GM19035 (cell line): ENCODE measurements around the gene DTNB.
"Not testable (repeated sequence)": the region's sequence is repeated elsewhere in the genome, so short reads cannot be mapped to it uniquely, and the experiment has no call there.

Experiments used
- ATAC-seq: cut with Tn5 transposase; IDR thresholded peaks from one replicate; pipeline ENCODE4 v1.9.1; 2021; ENCODE audit not compliant: unreplicated experiment

The DTNB gene

DNA sequence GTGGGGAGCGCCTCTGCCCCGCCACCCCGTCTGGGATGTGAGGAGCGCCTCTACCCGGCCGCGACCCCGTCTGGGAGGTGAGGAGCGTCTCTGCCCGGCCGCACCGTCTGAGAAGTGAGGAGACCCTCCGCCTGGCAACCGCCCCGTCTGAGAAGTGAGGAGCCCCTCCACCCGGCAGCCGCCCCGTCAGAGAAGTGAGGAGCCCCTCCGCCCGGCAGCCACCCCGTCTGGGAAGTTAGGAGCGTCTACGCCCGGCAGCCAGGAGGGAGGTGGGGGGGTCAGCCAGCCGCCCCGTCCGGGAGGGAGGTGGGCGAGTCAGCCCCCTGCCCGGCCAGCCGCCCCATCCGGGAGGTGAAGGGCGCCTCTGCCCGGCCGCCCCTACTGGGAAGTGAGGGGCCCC lies 39.6 kb downstream of the DTNB start:
- not testable (repeated sequence) for ATAC-seq

DNA sequence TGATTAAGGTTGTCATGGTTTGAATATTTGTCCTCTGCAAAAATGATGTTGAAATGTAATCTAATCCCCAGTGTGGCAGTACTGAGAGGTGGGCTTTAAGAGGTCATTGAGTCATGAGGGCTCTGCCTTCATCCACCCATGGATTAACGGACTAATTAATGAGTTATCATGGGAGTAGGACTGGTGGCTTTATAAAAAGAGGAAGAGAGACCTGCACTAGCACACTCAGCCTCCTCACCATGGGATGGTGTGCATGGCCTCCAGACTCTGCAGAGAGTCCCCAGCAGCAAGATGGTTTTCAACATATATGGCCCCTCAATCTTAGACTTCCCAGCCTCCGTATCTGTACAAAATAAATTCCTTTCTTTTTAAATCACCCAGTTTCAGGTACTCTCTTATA lies 41.0 kb downstream of the DTNB start:
- no peak for ATAC-seq

DNA sequence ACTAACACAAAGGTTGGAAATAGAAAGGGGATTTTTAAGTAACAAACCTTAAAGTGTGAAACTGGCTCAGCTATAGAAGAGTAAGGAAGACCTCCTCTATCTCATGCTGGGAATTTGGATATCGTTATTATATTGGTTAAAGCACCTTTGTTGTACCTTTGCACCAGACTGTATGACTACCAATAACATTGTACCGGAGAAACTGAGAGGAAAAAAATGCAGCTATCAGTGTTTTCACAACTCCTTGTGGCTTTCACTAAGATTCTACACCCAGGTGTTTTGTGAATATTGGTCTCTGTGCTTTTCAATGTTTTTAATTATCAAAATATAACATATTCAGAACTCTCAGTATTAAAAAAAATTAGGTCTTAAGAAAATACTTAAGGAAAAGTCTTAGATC lies 48.7 kb downstream of the DTNB start:
- ATAC-seq, result no peak

DNA sequence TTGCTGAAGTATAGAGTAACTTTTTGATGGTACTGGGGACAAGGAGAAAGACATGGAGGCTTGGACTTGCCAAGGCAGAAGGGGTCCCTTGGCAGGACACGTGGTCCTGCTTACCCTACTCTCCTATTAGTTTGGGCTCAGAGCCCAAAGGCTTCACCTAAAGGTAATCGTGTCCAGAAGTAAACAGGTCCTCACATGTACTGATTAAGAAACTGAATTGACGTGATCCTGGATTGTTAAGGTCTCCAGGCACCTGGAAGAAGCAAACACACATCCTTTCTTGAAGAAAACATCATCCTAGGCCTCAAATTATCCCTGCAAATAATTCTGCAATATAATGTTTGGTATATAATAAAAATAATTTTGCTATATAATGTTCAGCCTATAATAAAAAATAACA lies 50.0 kb downstream of the DTNB start:
- ATAC-seq, result no peak

- no peak for ATAC-seq
Observed at GRCh38 chr2:25620711-25621110, 52.7 kb downstream of the DTNB start.

DNA sequence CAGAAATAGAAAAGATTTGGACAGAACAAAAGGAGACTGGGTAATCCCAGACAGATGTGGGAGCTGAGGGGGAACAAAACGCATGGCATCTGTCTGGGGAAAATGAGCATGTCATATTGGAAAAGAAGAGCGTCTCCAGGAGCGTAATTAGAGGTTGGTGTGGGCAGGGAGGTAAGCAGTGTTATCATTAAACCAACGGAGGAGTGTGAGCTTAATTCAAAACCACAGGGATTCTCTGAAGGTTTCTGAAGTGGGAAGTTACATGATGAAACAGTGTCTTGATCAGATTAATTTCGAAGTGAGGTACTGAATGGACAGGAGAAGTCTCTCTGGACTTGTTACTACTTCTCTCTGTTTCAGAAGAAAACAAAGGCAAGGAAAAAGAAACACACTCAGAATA lies 53.3 kb downstream of the DTNB start:
- no peak for ATAC-seq

DNA sequence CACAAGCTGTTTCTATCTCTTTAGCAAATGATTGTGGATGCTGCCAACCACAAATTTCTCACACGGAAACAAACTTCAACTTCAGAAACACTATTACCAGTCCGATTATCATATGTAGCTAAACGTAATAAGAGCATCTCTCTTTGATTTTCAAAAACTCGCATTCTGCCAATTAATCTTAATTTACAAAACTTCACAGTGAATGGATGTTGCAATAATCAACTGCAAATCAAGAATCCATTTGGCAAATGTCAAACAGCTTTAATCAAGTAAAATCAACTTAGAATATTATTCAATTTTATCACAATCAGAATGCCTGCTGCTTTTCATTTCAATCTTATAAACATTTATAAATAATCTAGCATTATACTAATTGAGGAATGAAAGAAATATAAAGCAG lies 54.2 kb downstream of the DTNB start:
- no peak for ATAC-seq

GRCh38 chr2:25618676-25619075 lies 54.7 kb downstream of the DTNB start:
- no peak for ATAC-seq

GRCh38 chr2:25617948-25618646 lies 55.3 kb downstream of the DTNB start:
- ATAC-seq, result no peak

DNA sequence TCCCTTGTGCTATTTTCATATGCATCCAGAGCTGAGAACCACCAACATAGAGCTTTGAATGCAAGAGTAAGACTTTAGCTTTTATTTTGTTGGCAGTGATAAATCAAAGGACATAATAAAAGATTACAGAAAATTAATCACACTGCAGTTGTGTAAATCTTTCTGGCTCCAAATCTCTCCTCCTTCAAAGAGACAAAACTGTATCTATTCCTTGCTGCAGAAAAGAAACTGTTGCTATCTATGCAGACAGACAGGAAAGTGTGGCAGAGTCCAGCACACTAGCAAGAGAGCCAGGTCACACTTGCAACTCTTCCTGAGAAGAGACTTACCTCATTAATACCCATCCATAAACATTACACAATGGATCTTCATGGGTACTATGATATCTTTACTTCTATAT lies 57.5 kb downstream of the DTNB start:
- ATAC-seq, result no peak

- no peak for ATAC-seq
Observed at GRCh38 chr2:25615386-25615785, 58.0 kb downstream of the DTNB start.

DNA sequence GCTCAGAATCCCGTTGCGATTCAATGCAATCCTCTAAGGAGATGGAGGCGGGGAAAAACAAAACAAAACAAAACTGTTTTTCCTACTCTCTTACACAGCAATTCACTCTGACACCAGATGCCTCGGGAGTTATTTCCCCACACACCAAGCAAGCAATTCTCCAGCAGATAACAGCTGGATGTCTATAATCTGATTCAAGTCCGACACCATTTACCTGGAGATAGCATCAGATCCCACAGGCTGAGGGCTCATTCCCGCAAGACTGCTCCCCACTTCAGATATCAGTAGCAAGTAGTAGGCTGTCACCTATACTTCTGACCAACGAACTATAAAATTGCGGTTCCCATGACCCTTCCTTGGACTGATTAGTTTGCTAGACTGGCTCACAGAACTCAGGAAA lies 58.7 kb downstream of the DTNB start:
- ATAC-seq, result no peak

DNA sequence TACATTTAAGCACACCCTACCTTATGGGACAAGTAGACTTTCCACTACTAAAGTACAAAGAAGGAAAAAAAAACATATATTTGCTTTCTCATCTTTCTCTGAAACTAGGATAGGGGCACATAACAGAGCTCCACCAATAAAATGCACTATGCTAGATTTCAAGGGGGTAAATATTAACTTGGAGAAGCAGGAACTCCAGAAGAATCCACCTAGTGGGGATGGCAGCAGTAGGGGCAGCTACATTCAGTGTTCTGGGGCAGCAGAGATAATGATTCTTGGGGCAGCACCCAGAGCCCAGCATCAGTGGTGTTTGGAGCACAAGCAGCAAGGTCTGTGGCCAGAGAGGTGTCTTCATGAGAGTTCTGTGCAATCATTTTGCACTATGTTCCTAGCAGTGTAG lies 64.7 kb downstream of the DTNB start:
- no peak for ATAC-seq

DNA sequence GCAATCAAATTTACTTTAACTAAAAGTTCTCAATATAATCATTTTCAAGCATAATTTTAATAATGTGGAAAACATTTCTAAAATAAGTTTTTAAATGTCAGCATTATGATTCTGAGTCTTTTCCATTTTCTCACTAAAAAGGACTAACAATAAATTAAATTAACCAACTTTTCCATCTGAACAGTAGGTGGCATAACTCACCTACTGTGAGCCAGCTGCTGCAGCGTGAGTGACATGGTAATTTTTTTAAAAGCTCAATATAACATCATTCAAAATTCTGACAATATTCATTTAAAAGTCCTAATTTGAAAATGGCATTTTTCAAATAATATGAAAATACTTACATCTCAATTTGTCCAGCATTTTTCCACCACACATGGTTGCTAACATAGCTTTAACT lies 66.5 kb downstream of the DTNB start:
- ATAC-seq, result no peak

DNA sequence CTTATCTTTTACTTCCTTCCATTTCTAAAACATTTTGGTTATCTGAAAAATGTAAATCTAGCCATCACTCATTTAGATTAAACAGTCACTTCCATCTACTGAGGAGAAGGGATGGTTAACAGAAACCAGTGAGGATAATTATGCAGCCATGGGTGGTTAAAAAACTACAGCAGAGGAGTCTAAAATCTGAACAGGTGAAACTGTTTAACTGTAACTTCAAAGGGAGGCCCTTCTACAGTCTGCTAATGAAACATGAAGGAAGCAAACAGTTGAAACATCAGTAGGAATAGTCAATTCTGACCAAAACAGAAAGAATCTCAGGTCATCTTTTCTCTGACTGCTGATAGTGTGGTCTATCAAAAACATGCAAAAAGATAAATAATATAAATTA lies 71.0 kb downstream of the DTNB start:
- no peak for ATAC-seq

- not testable (repeated sequence) for ATAC-seq
Observed at GRCh38 chr2:25601711-25602332, 71.6 kb downstream of the DTNB start.

DNA sequence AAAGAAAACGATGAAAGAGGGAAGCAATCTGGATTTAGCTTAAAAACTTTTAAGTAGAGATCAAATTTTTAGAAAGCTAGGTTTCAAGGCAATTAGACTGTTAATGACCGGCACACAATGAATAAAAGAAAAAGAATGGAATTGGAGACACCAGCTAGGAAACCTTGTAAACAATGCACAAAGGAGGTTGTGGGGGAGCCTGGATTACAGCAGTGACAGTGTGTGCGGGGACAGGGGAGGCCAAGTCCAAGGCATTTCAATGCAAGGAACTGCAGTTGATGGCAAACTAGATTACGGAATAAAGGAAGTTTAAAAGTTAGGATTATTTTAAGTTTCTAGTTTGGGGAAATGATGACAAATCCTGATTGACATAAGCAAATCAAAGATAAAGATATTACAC lies 74.5 kb downstream of the DTNB start:
- ATAC-seq, result no peak

DNA sequence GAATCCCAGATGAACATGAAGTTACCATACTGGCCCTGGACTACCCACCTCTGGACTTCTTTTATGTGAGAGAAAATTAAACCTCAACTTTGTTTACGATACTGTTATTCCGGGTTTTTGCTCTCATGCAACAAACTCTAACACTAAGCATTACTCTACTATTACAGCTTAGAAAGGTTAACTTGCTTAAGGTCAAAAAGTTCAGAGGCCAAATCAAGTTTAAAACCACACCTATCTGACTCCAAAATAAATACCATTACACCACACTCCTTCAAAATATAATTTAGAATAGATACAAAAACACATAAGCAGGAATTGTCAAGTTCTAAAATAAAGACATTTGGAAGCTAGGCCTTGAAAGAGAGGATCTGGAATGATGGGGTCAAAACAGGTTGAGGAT lies 75.0 kb downstream of the DTNB start:
- no peak for ATAC-seq

- no peak for ATAC-seq
Observed at GRCh38 chr2:25597881-25598280, 75.5 kb downstream of the DTNB start.

GRCh38 chr2:25596516-25597244 lies 76.7 kb downstream of the DTNB start:
- no peak for ATAC-seq

DNA sequence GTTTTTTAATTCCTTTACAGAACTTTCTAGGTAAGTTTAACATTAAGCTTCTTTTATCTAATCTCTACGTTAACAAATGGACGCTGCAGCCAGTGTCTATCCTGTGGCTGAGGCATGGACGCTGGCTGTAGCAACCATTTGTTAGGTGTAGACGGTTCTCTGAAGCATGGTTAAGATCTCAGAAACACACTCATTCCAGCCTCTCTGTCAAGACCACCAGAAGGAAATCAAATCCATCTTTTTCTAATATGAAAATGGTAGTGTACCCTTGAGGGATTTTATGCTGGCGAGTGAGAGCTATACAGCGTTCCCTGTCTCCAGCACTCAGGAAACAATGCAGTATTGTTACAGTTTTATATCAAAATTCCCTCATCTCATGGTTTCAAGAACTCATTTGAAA lies 78.0 kb downstream of the DTNB start:
- no peak for ATAC-seq

GRCh38 chr2:25594991-25595390 lies 78.4 kb downstream of the DTNB start:
- no peak for ATAC-seq
